Lung (tissue), 12 donors: ENCODE measurements around the gene SEMA4F. TPM values are rescaled to one million over a fixed set of nuclear protein-coding genes. Genes with fewer than 3 reads are reported as not detected.
A peak's percentile ranks its signal among the peaks of the same experiment; 100 is the strongest.

Experiments
- ATAC-seq: fragments of 200-7000 bp; cut with Tn5 transposase; one replicate; pipeline ENCODE4 v1.9.1; 2020; ENCODE audit warnings: moderate number of reproducible peaks; ENCODE audit not compliant: insufficient read depth, low FRiP score
- DNase-seq, 3 donors: peaks; one replicate each; pipeline ENCODE4 v3.0.0-alpha.2; 2013 to 2017
- H3K27ac ChIP-seq, 2 donors: one replicate each; pipeline ENCODE4 v1.5.1; 2013; ENCODE audit warnings: mild to moderate bottlenecking in 2 of 2, moderate library complexity in 2 of 2, control low read depth in 1 of 2, inconsistent platforms in 1 of 2, low read depth in 1 of 2, low read length in 1 of 2
- H3K27me3 ChIP-seq, 3 donors: one replicate each; pipeline ENCODE4 v1.5.1; 2013; ENCODE audit warnings: low read length in 2 of 3; ENCODE audit not compliant: control insufficient read depth in 3 of 3, insufficient read depth in 3 of 3
- H3K36me3 ChIP-seq, 4 donors: one replicate each; pipeline ENCODE4 v1.5.1; 2013; ENCODE audit warnings: low read length in 4 of 4, mild to moderate bottlenecking in 1 of 4, moderate library complexity in 1 of 4; ENCODE audit not compliant: control insufficient read depth in 4 of 4, insufficient read depth in 4 of 4
- H3K4me1 ChIP-seq, 5 donors: one replicate each; pipeline ENCODE4 v1.5.1; 2013; ENCODE audit warnings: low read length in 5 of 5, mild to moderate bottlenecking in 2 of 5, moderate library complexity in 1 of 5; ENCODE audit not compliant: control insufficient read depth in 5 of 5, insufficient read depth in 5 of 5
- H3K4me3 ChIP-seq: one replicate; pipeline ENCODE4 v1.5.1; 2013; ENCODE audit warnings: mild to moderate bottlenecking, control low read depth, moderate library complexity
- H3K9ac ChIP-seq, 2 donors: one replicate each; pipeline ENCODE4 v1.5.1; 2013; ENCODE audit warnings: low read length in 2 of 2, control low read depth in 1 of 2; ENCODE audit not compliant: insufficient read depth in 1 of 2
- H3K9me3 ChIP-seq, 4 donors: one replicate each; pipeline ENCODE4 v1.5.1; 2013; ENCODE audit warnings: low read length in 3 of 4, mild to moderate bottlenecking in 1 of 4, moderate library complexity in 1 of 4; ENCODE audit not compliant: control insufficient read depth in 4 of 4, insufficient read depth in 3 of 4
- CTCF ChIP-seq: IDR thresholded peaks from 2 replicates; pipeline ENCODE4 v1.5.1; 2012; ENCODE audit warnings: mild to moderate bottlenecking; ENCODE audit errors: control extremely low read depth, extremely low read depth
- WGBS, 2 donors: extraction: QIAGEN DNeasy Blood & Tissue Kit; methylation state at CpG; one replicate each; pipeline ENCODE4 v1.1.7; 2013; 5-methylcytosine and 5-hydroxymethylcytosine counted together
- polyA plus RNA-seq, 2 donors: library from polyadenylated mRNA; stranded (reverse); fragments of 200-250 nt; gene quantifications; one replicate each; pipeline ENCODE4 v1.2.1, GENCODE V29; 2013
- total RNA-seq, 2 donors: library from RNA; depleted of rRNA in 1 of 2; stranded (reverse); fragments of >200 nt in 1 of 2; gene quantifications; one replicate each; pipeline ENCODE4 v1.2.1, GENCODE V29; 2014 to 2021
- donor health status: control.
- donor health status: control.
- donor health status: Bipolar disorder and iron deficiency.
- donor health status: healthy.
- donor health status: DM: yes; HTN: yes; CAD: no.

The SEMA4F gene
- total and polyA plus RNA-seq, 4 donors: 3.0 to 9.6 (median 4.2) TPM

DNA sequence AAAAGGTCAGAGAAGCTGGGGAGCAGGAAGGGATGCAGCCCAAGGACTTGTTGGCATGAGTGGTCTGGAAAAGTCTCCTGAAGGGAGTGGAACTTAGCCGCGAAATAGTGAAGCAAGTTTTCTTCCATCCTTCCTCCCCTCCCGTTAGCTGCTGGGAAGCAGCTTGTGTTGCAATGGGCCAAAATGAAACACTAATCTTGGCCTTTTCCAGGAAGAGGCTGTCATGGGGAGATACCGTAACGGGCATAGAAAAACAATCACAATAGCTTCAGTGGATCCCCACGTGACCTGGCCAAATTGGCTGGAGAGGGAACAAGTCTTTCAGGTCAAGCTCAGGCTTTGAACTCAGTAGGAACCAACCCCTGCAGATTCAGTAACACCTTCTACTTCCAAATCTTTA, 49.3 kb downstream of the SEMA4F start:
- Histone ChIP-seq H3K36me3 (no peaks in the 10 kb centered on the region), H3K4me3 (no peak overlapping the region), H3K27ac (no peak overlapping the region), H3K9ac (no peak overlapping the region), H3K4me1 (peaks cover 0 to 2% (median 0%) of the 10 kb centered on the region in 5 donors), H3K9me3 (no peaks in the 10 kb centered on the region), H3K27me3 (peaks cover 0 to 30% (median 0%) of the 10 kb centered on the region in 3 donors)
- DNase-seq (peak in 1 of 3 donors; percentile 3), ATAC-seq (peak; percentile 46)
- WGBS, 2 donors: 35 to 43% methylated on average over 6 of the region's 6 CpGs
- TF ChIP-seq CTCF: no peak

DNA sequence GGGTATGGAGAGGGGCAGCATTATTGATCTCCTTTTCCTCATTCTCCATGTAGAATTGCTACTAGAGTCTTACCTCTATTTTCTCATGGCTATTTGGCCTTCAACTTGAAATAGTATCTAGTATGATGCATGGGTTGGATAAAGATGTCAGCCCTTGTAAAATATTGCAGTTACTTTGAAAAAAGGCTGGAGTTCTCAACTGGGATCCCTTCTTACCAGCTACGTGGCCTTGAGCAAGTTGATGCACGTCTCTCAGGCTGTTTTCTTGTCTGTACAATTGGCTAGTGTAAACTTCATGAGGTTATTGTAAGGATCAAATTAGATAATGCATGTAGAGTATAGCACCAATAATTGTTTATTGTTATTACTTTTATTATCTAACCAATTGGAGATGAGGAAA, 50.2 kb downstream of the SEMA4F start:
- Histone ChIP-seq H3K27me3 (peaks cover 0 to 29% (median 0%) of the 10 kb centered on the region in 3 donors), H3K9me3 (no peaks in the 10 kb centered on the region), H3K4me3 (no peak overlapping the region), H3K36me3 (no peaks in the 10 kb centered on the region), H3K27ac (no peak overlapping the region), H3K9ac (no peak overlapping the region), H3K4me1 (peaks cover 0 to 2% (median 0%) of the 10 kb centered on the region in 5 donors)
- TF ChIP-seq CTCF: no peak
- 94 to 97% methylated on average over 2 of the region's 2 CpGs for WGBS, 2 donors
- DNase-seq (no peak), ATAC-seq (no peak)

DNA sequence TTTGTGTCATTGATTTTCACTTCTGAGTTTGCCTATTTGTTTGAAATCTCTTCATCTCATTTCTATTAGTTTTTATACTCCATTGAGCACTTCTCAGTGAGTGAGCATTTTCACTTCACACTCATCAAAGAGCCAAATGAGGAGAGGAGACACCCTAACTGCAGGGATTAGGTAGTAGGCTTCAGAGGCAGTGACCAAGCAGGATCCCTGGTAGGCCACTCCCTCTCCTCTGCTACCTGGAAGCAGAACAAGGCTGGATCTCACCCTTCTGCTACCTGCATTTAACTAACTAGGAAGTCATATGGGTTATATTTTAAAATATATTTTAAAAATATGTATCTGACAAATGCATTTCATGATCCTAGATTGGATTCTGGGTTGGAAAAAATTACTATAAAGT, 52.7 kb downstream of the SEMA4F start:
- peaks cover 0 to 10% (median 0%) of the 10 kb centered on the region in 3 donors for H3K27me3 ChIP-seq
- ATAC-seq: no peak

More for the DNA sequence above, 52.7 kb downstream of the SEMA4F start:
- Histone ChIP-seq H3K4me1 (peaks cover 0 to 2% (median 0%) of the 10 kb centered on the region in 5 donors), H3K9me3 (no peaks in the 10 kb centered on the region), H3K27ac (no peak overlapping the region), H3K36me3 (no peaks in the 10 kb centered on the region), H3K4me3 (no peak overlapping the region), H3K9ac (no peak overlapping the region)
- no peak for TF ChIP-seq CTCF
- DNase-seq: no peak
